PC-3 (cell line): ENCODE measurements around the gene CEP112. TPM values are rescaled to one million over a fixed set of nuclear protein-coding genes. Genes with fewer than 3 reads are reported as not detected.

Source experiments
- ATAC-seq: fragments of 200-7000 bp; cut with Tn5 transposase; 2 replicates; pipeline ENCODE4 v1.9.1; 2020; ENCODE audit warnings: mild to moderate bottlenecking, moderate library complexity
- BruUV-seq: library from RNA; stranded (reverse); fragments of 400-500 nt; replicated peaks from 2 replicates; lab custom pipeline; 2021; lab: Mats Ljungman, UMichigan
- CTCF ChIA-PET: fragments of 300-600 bp; sonication (Branson Sonifier 250); formaldehyde crosslinking; loops from one replicate; lab custom pipeline; 2022; ENCODE audit warnings: antibody characterized with exemption; lab: Charles Lee
- POLR2A ChIA-PET: fragments of 300-600 bp; sonication (Branson Sonifier 250); formaldehyde crosslinking; loops from one replicate; lab custom pipeline; 2022; ENCODE audit warnings: antibody characterized with exemption; ENCODE audit not compliant: unreplicated experiment; lab: Charles Lee
- DNase-seq: peaks from one replicate; pipeline ENCODE4 v3.0.0-alpha.2; 2015
- H2AFZ ChIP-seq: fragments of 300-600 bp; sonication (generic); 2 replicates; pipeline ENCODE4 v1.6.0; 2016; ENCODE audit warnings: antibody characterized with exemption, low read length
- H3F3A ChIP-seq: fragments of 300-600 bp; sonication (generic); one replicate; pipeline ENCODE4 v1.6.0; 2017; ENCODE audit warnings: antibody characterized with exemption, low read length, control low read depth, mild to moderate bottlenecking; ENCODE audit not compliant: unreplicated experiment
- H3K27ac ChIP-seq: fragments of 300-600 bp; sonication (generic); 2 replicates; pipeline ENCODE4 v1.5.1; 2016; ENCODE audit warnings: mild to moderate bottlenecking, low read length
- H3K27me3 ChIP-seq: fragments of 300-600 bp; sonication (generic); 2 replicates; pipeline ENCODE4 v1.6.1; 2016; ENCODE audit warnings: low read length, mixed read lengths
- H3K36me3 ChIP-seq: fragments of 300-600 bp; sonication (generic); 2 replicates; pipeline ENCODE4 v1.6.1; 2016; ENCODE audit warnings: low read depth, mixed run types, low read length, mixed read lengths
- H3K4me1 ChIP-seq: fragments of 300-600 bp; sonication (generic); 2 replicates; pipeline ENCODE4 v1.5.1; 2016; ENCODE audit warnings: low read length; ENCODE audit not compliant: insufficient read depth
- H3K4me2 ChIP-seq: fragments of 300-600 bp; sonication (generic); 2 replicates; pipeline ENCODE4 v1.6.0; 2016; ENCODE audit warnings: low read length
- H3K4me3 ChIP-seq: fragments of 300-600 bp; sonication (generic); 2 replicates; pipeline ENCODE4 v1.5.1; 2016; ENCODE audit warnings: mild to moderate bottlenecking, low read length, mixed read lengths
- H3K79me2 ChIP-seq: fragments of 300-600 bp; sonication (generic); 2 replicates; pipeline ENCODE4 v1.6.1; 2017; ENCODE audit warnings: low read length, mixed read lengths
- H3K9ac ChIP-seq: fragments of 300-600 bp; sonication (generic); 2 replicates; pipeline ENCODE4 v1.6.0; 2016; ENCODE audit warnings: mild to moderate bottlenecking, low read length
- H3K9me2 ChIP-seq: fragments of 300-600 bp; sonication (generic); replicated peaks from 2 replicates; pipeline ENCODE4 v1.6.1; 2016; ENCODE audit warnings: mixed run types, low read length, mixed read lengths
- H3K9me3 ChIP-seq: fragments of 300-600 bp; sonication (generic); 2 replicates; pipeline ENCODE4 v1.6.1; 2016; ENCODE audit warnings: low read length, mixed read lengths
- H4K20me1 ChIP-seq: fragments of 300-600 bp; sonication (generic); 2 replicates; pipeline ENCODE4 v1.6.1; 2016; ENCODE audit warnings: low read length, mixed read lengths
- CTCF ChIP-seq: fragments of 300-600 bp; sonication (generic); conservative IDR thresholded peaks from 2 replicates; pipeline ENCODE4 v1.5.1; 2017; ENCODE audit warnings: antibody characterized with exemption, low read depth, mild to moderate bottlenecking, low read length
- EZH2 ChIP-seq: fragments of 300-600 bp; sonication (generic); IDR thresholded peaks from one replicate; pipeline ENCODE4 v1.6.1; 2017; ENCODE audit warnings: antibody characterized with exemption, mild to moderate bottlenecking, low read length; ENCODE audit not compliant: unreplicated experiment
- EZH2phosphoT487 ChIP-seq: fragments of 300-600 bp; sonication (generic); IDR thresholded peaks from 2 replicates; pipeline ENCODE4 v1.6.1; 2018; ENCODE audit warnings: mild to moderate bottlenecking, antibody characterized with exemption, low read length, borderline replicate concordance
- intact Hi-C: fragments of 100-400 bp; cut with micrococcal nuclease; formaldehyde crosslinking; loops from 2 replicates; pipeline ENCODE4 v1.9.0; 2023
- total RNA-seq: library from RNA; depleted of rRNA; stranded (reverse); fragments of >200 nt; gene quantifications from 2 replicates; pipeline ENCODE4 v1.2.3, GENCODE V29; 2014

CEP112 gene
- total RNA-seq, 1 experiment from 2014 or later, result 6.5 TPM

DNA sequence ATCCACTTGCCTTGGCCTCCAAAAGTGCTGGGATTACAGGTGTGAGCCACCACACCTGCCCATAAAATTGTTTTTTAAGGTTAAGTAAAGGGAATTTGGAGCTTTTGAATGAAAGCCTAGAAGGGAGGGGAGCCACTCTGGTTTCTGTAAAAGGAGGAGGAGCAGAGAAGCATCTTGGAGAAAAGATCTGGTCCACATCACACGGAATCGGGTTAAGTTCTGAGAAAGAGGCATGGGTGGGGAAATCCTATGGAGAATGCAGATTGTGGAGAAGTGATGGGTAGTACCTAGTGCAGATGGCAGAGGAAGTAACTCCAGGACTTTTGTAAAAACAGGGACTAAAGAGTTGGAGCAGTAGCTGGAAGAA is 18.3 kb upstream of the CEP112 start:
- ATAC-seq (no peak), DNase-seq (no peak)
- Histone ChIP-seq H3K4me3 (no peak overlapping the region), H3K79me2 (no peaks in the 10 kb centered on the region), H4K20me1 (no peaks in the 10 kb centered on the region), H2AFZ (no peak overlapping the region), H3F3A (no peaks in the 10 kb centered on the region), H3K36me3 (no peaks in the 10 kb centered on the region), H3K9me3 (no peaks in the 10 kb centered on the region), H3K4me2 (no peak overlapping the region), H3K9me2 (0 out of 2 replicates have a peak, but pooled peaks cover 3% of the 10 kb centered on the region), H3K27ac (no peak overlapping the region), H3K9ac (no peak overlapping the region), H3K4me1 (no peaks in the 10 kb centered on the region), H3K27me3 (no peaks in the 10 kb centered on the region)
- ChIA-PET CTCF (no interaction called here), POLR2A (no interaction called here)
- no TSS peak for BruUV-seq
- intact Hi-C loops, result no loop called here
- no peak for TF ChIP-seq CTCF
- no peak for TF ChIP-seq EZH2phosphoT487
- TF ChIP-seq EZH2, result no peak

GRCh38 chr17:66207936-66208335 is 16.0 kb upstream of the CEP112 start:
- Histone ChIP-seq H4K20me1 (no peaks in the 10 kb centered on the region), H3K27me3 (no peaks in the 10 kb centered on the region), H3K36me3 (no peaks in the 10 kb centered on the region), H3K9me3 (no peaks in the 10 kb centered on the region), H3K4me1 (no peaks in the 10 kb centered on the region), H3K4me2 (no peak overlapping the region), H3K27ac (no peak overlapping the region), H3F3A (no peaks in the 10 kb centered on the region), H3K9me2 (0 out of 2 replicates have a peak, but pooled peaks cover 3% of the 10 kb centered on the region), H3K4me3 (no peak overlapping the region), H3K9ac (no peak overlapping the region), H2AFZ (no peak overlapping the region), H3K79me2 (no peaks in the 10 kb centered on the region)
- intact Hi-C loops, result no loop called here
- TF ChIP-seq EZH2 (no peak), EZH2phosphoT487 (no peak), CTCF (no peak; the same call in 1 of the 2 replicates)
- CTCF ChIA-PET, result no interaction called here
- no peak for DNase-seq
- BruUV-seq, result no TSS peak
- ATAC-seq, result no peak
- POLR2A ChIA-PET, result no interaction called here

- H3K27me3 ChIP-seq, result no peaks in the 10 kb centered on the region
- H3K9me2 ChIP-seq, result 0 out of 2 replicates have a peak, but pooled peaks cover 3% of the 10 kb centered on the region
- H3K4me2 ChIP-seq, result no peak overlapping the region
- H3K79me2 ChIP-seq, result no peaks in the 10 kb centered on the region
- DNase-seq (no peak), ATAC-seq (no peak)
- intact Hi-C loops, result no loop called here
- CTCF ChIA-PET, result no interaction called here
- H3K9ac ChIP-seq, result no peak overlapping the region
- no peaks in the 10 kb centered on the region for H3K36me3 ChIP-seq
- H3K27ac ChIP-seq, result no peak overlapping the region
- H3K4me3 ChIP-seq, result no peak overlapping the region
- no peak overlapping the region for H2AFZ ChIP-seq
- POLR2A ChIA-PET, result no interaction called here
- H4K20me1 ChIP-seq, result no peaks in the 10 kb centered on the region
- H3K4me1 ChIP-seq, result peaks cover 8% of the 10 kb centered on the region
- no TSS peak for BruUV-seq
- no peaks in the 10 kb centered on the region for H3F3A ChIP-seq
- TF ChIP-seq EZH2 (no peak), CTCF (no peak), EZH2phosphoT487 (no peak)
- H3K9me3 ChIP-seq, result no peaks in the 10 kb centered on the region
Measured at GRCh38 chr17:66203274-66204015, 11.5 kb upstream of the CEP112 start.
